H9 (cell line): ENCODE measurements around the gene MYO18A. TPM values are rescaled to one million over a fixed set of nuclear protein-coding genes. Genes with fewer than 3 reads are reported as not detected.

Experiments
- DNase-seq: peaks from one replicate; pipeline ENCODE4 v3.0.0-alpha.2; 2017
- H2AFZ ChIP-seq: one replicate; pipeline ENCODE4 v1.6.1; 2013; ENCODE audit warnings: mild to moderate bottlenecking, low read length, control low read depth, moderate library complexity
- H2AK5ac ChIP-seq: 2 replicates; pipeline ENCODE4 v1.6.1; 2013; ENCODE audit warnings: low read length, control low read depth, mixed read lengths; ENCODE audit not compliant: insufficient read length
- H2BK120ac ChIP-seq: one replicate; pipeline ENCODE4 v1.6.1; 2013; ENCODE audit warnings: low read depth, mild to moderate bottlenecking, low read length, control low read depth, inconsistent platforms; ENCODE audit not compliant: poor library complexity, severe bottlenecking
- H2BK12ac ChIP-seq: 2 replicates; pipeline ENCODE4 v1.6.1; 2013; ENCODE audit warnings: low read length, control low read depth, mixed read lengths, low read depth; ENCODE audit not compliant: insufficient read length
- H2BK15ac ChIP-seq: 2 replicates; pipeline ENCODE4 v1.6.1; 2013; ENCODE audit warnings: low read depth, low read length, control low read depth
- H2BK20ac ChIP-seq: one replicate; pipeline ENCODE4 v1.6.1; 2013; ENCODE audit warnings: low read depth, mild to moderate bottlenecking, low read length, control low read depth, inconsistent platforms; ENCODE audit not compliant: poor library complexity, severe bottlenecking
- H2BK5ac ChIP-seq: 2 replicates; pipeline ENCODE4 v1.6.1; 2013; ENCODE audit warnings: low read length, control low read depth, mixed read lengths; ENCODE audit not compliant: insufficient read length
- H3K14ac ChIP-seq: 2 replicates; pipeline ENCODE4 v1.6.1; 2013; ENCODE audit warnings: low read length, control low read depth; ENCODE audit not compliant: insufficient read depth
- H3K18ac ChIP-seq: 2 replicates; pipeline ENCODE4 v1.6.1; 2013; ENCODE audit warnings: low read depth, mild to moderate bottlenecking, mixed read lengths, low read length, control low read depth; ENCODE audit not compliant: insufficient read length
- H3K23ac ChIP-seq: 2 replicates; pipeline ENCODE4 v1.6.1; 2013; ENCODE audit warnings: low read length, control low read depth, mixed read lengths, low read depth; ENCODE audit not compliant: insufficient read length
- H3K23me2 ChIP-seq: 2 replicates; pipeline ENCODE4 v1.6.1; 2013; ENCODE audit warnings: low read depth, mild to moderate bottlenecking, mixed read lengths, low read length, control low read depth; ENCODE audit not compliant: insufficient read length, poor library complexity, severe bottlenecking
- H3K27ac ChIP-seq: 2 replicates; pipeline ENCODE4 v1.5.1; 2013; ENCODE audit warnings: low read length, control low read depth, mixed read lengths, low read depth; ENCODE audit not compliant: insufficient read length
- H3K27me3 ChIP-seq: 2 replicates; pipeline ENCODE4 v1.6.1; 2013; ENCODE audit warnings: low read length, control low read depth, inconsistent platforms; ENCODE audit not compliant: insufficient read depth
- H3K4ac ChIP-seq: 2 replicates; pipeline ENCODE4 v1.6.1; 2013; ENCODE audit warnings: low read depth, mild to moderate bottlenecking, control low read depth, inconsistent platforms, low read length, moderate library complexity
- H3K4me1 ChIP-seq: 2 replicates; pipeline ENCODE4 v1.6.1; 2013; ENCODE audit warnings: low read length, control low read depth, inconsistent platforms; ENCODE audit not compliant: insufficient read depth
- H3K4me2 ChIP-seq: 2 replicates; pipeline ENCODE4 v1.6.1; 2013; ENCODE audit warnings: low read length, control low read depth, mixed read lengths; ENCODE audit not compliant: insufficient read length, insufficient read depth
- H3K56ac ChIP-seq: 2 replicates; pipeline ENCODE4 v1.6.1; 2013; ENCODE audit warnings: low read depth, mild to moderate bottlenecking, mixed read lengths, low read length, control low read depth; ENCODE audit not compliant: insufficient read length
- H3K79me1 ChIP-seq: 2 replicates; pipeline ENCODE4 v1.6.1; 2013; ENCODE audit warnings: low read depth, mild to moderate bottlenecking, moderate library complexity, low read length, control low read depth, inconsistent platforms; ENCODE audit not compliant: insufficient read depth, poor library complexity, severe bottlenecking
- H3K79me2 ChIP-seq: 2 replicates; pipeline ENCODE4 v1.6.1; 2013; ENCODE audit warnings: low read length, control low read depth, inconsistent platforms; ENCODE audit not compliant: insufficient read depth
- H3K9ac ChIP-seq: 2 replicates; pipeline ENCODE4 v1.6.1; 2013; ENCODE audit warnings: low read length, control low read depth, mixed read lengths; ENCODE audit not compliant: insufficient read length; ENCODE audit errors: extremely low read depth
- H3K9me3 ChIP-seq: one replicate; pipeline ENCODE4 v1.6.1; 2013; ENCODE audit warnings: low read depth, low read length, inconsistent platforms; ENCODE audit not compliant: control insufficient read depth
- H3T11ph ChIP-seq: one replicate; pipeline ENCODE4 v1.6.1; 2013; ENCODE audit warnings: mild to moderate bottlenecking, low read length, control low read depth, inconsistent platforms
- H4K20me1 ChIP-seq: one replicate; pipeline ENCODE4 v1.6.1; 2013; ENCODE audit not compliant: control insufficient read depth, insufficient read length, insufficient read depth
- H4K5ac ChIP-seq: 2 replicates; pipeline ENCODE4 v1.6.1; 2013; ENCODE audit warnings: low read depth, mild to moderate bottlenecking, mixed read lengths, low read length, control low read depth; ENCODE audit not compliant: insufficient read length
- H4K8ac ChIP-seq: replicated peaks from 2 replicates; pipeline ENCODE4 v1.6.1; 2013; ENCODE audit warnings: low read length, control low read depth, mixed read lengths, low read depth; ENCODE audit not compliant: insufficient read length
- H4K91ac ChIP-seq: 2 replicates; pipeline ENCODE4 v1.6.1; 2013; ENCODE audit warnings: low read depth, mild to moderate bottlenecking, moderate library complexity, mixed read lengths, low read length, control low read depth; ENCODE audit not compliant: insufficient read length
- H3K27ac Mint-ChIP-seq, 3 experiments: 2 replicates in 2 of 3; 3 replicates in 1 of 3; pipeline ENCODE4 v1.8.0; 2020 to 2021; ENCODE audit warnings: mixed read lengths in 3 of 3, mild to moderate bottlenecking in 1 of 3, moderate library complexity in 1 of 3
- H3K27me3 Mint-ChIP-seq: 2 replicates; pipeline ENCODE4 v1.8.0; 2021; ENCODE audit warnings: low read depth, mild to moderate bottlenecking, moderate library complexity, mixed read lengths
- H3K36me3 Mint-ChIP-seq, 3 experiments: 2 replicates in 2 of 3; 3 replicates in 1 of 3; pipeline ENCODE4 v1.8.0; 2020 to 2021; ENCODE audit warnings: low read depth in 3 of 3, mixed read lengths in 3 of 3; ENCODE audit not compliant: insufficient read depth in 1 of 3
- H3K4me1 Mint-ChIP-seq, 2 experiments: 2 replicates each; pipeline ENCODE4 v1.8.0; 2020; ENCODE audit warnings: mixed read lengths in 2 of 2
- H3K4me3 Mint-ChIP-seq, 2 experiments: 2 replicates in 1 of 2; 3 replicates in 1 of 2; pipeline ENCODE4 v1.8.0; 2020 to 2021; ENCODE audit warnings: mild to moderate bottlenecking in 2 of 2, mixed read lengths in 2 of 2, moderate library complexity in 1 of 2
- H3K9me3 Mint-ChIP-seq, 2 experiments: 2 replicates in 1 of 2; 3 replicates in 1 of 2; pipeline ENCODE4 v1.8.0; 2020; ENCODE audit warnings: mild to moderate bottlenecking in 2 of 2, mixed read lengths in 2 of 2, moderate library complexity in 1 of 2
- CTCF ChIP-seq: fragments of 200-600 bp; sonication (generic); conservative IDR thresholded peaks from 3 replicates; pipeline ENCODE4 v1.8.0; 2021; ENCODE audit warnings: antibody characterized with exemption, mild to moderate bottlenecking
- WGBS: extraction: QIAGEN DNeasy Blood & Tissue Kit; methylation state at CpG from one replicate; pipeline ENCODE4 v1.1.7; 2013; ENCODE audit warnings: missing lambda C conversion rate, low lambda C conversion rate, mixed read lengths; ENCODE audit not compliant: insufficient read length; ENCODE audit errors: extremely low coverage; 5-methylcytosine and 5-hydroxymethylcytosine counted together
- total RNA-seq: library from RNA; stranded (reverse); gene quantifications from 2 replicates; pipeline ENCODE4 v1.2.1, GENCODE V29; 2021

The MYO18A gene
- total RNA-seq, 1 experiment from 2014 or later, result 21.6 TPM

GRCh38 chr17:29108823-29109476, 71.2 kb downstream of the MYO18A start:
- H3K27me3 Mint-ChIP-seq, result no peaks in the 10 kb centered on the region; the same call in 1 of the 2 replicates
- no peak overlapping the region for H4K5ac ChIP-seq
- H2AFZ ChIP-seq, result no peak overlapping the region
- H2BK12ac ChIP-seq, result no peak overlapping the region
- H3K36me3 Mint-ChIP-seq, result peaks cover 11 to 42% (median 12%) of the 10 kb centered on the region in 3 experiments; a peak in 6 of 7 replicates
- H4K20me1 ChIP-seq, result no peaks in the 10 kb centered on the region
- no peak overlapping the region for H2AK5ac ChIP-seq
- peak overlapping the region; percentile 28 to 85 (median 56); a peak in 3 of 7 replicates for H3K27ac Mint-ChIP-seq
- no peaks in the 10 kb centered on the region for H3K79me1 ChIP-seq
- no peaks in the 10 kb centered on the region; the same call in 1 of the 2 replicates for H3K4me1 ChIP-seq
- H3T11ph ChIP-seq, result no peak overlapping the region
- no peaks in the 10 kb centered on the region for H3K79me2 ChIP-seq
- H3K56ac ChIP-seq, result no peak overlapping the region
- H2BK120ac ChIP-seq, result no peak overlapping the region
- no peak overlapping the region for H3K9ac ChIP-seq
- H3K9me3 Mint-ChIP-seq, result no peaks in the 10 kb centered on the region; a peak in 1 of 5 replicates
- no peak overlapping the region for H2BK15ac ChIP-seq
- no peak overlapping the region for H3K4me3 Mint-ChIP-seq
- WGBS, result no CpG with 5 or more reads among the region's 10 CpGs
- H2BK5ac ChIP-seq, result no peak overlapping the region
- DNase-seq, result no peak
- no peak for TF ChIP-seq CTCF
- H3K18ac ChIP-seq, result no peak overlapping the region
- H4K8ac ChIP-seq, result no peak overlapping the region
- no peak overlapping the region for H4K91ac ChIP-seq
- H2BK20ac ChIP-seq, result no peak overlapping the region
- H3K23ac ChIP-seq, result no peak overlapping the region
- no peak overlapping the region for H3K4ac ChIP-seq
- peaks cover 13 to 22% of the 10 kb centered on the region in 2 experiments for H3K4me1 Mint-ChIP-seq
- no peaks in the 10 kb centered on the region for H3K23me2 ChIP-seq
- H3K9me3 ChIP-seq, result no peaks in the 10 kb centered on the region
- H3K27me3 ChIP-seq, result no peaks in the 10 kb centered on the region
- no peak overlapping the region for H3K4me2 ChIP-seq
- H3K27ac ChIP-seq, result no peak overlapping the region
- H3K14ac ChIP-seq, result no peak overlapping the region
